Stimulated activated CD8-positive, alpha-beta memory T cell treated with anti-CD3 and anti-CD28 coated beads, Interleukin-4, amount 100 ng/mL, for 24 hours (primary cell): ENCODE data around the gene PRKCH.
A peak's percentile ranks its signal among the peaks of the same experiment; 100 is the strongest.

Experiments used
- DNase-seq: peaks from one replicate; pipeline ENCODE4 v3.0.0-alpha.2; 2020; ENCODE audit warnings: low read depth

The PRKCH gene

GRCh38 chr14:61553730-61554641 lies 232.6 kb downstream of the PRKCH start:
- DNase-seq: no peak

GRCh38 chr14:61555056-61555838 lies 233.9 kb downstream of the PRKCH start:
- no peak for DNase-seq

GRCh38 chr14:61556455-61556854 lies 235.1 kb downstream of the PRKCH start:
- DNase-seq: no peak

- no peak for DNase-seq
Observed at GRCh38 chr14:61557262-61557661, 235.9 kb downstream of the PRKCH start.

- DNase-seq: no peak
Observed at GRCh38 chr14:61557854-61558253, 236.5 kb downstream of the PRKCH start.

- DNase-seq: no peak
Observed at GRCh38 chr14:61558271-61558670, 236.9 kb downstream of the PRKCH start.

- no peak for DNase-seq
Observed at GRCh38 chr14:61559641-61560201, 238.3 kb downstream of the PRKCH start.

GRCh38 chr14:61560323-61560722 lies 238.9 kb downstream of the PRKCH start:
- DNase-seq: no peak

GRCh38 chr14:61561104-61561503 lies 239.7 kb downstream of the PRKCH start:
- DNase-seq: no peak

GRCh38 chr14:61561657-61562276 lies 240.4 kb downstream of the PRKCH start:
- DNase-seq: no peak

- DNase-seq: no peak
Observed at GRCh38 chr14:61562321-61563161, 241.2 kb downstream of the PRKCH start.

- no peak for DNase-seq
Observed at GRCh38 chr14:61563162-61563511, 241.8 kb downstream of the PRKCH start.

GRCh38 chr14:61563880-61564617 lies 242.7 kb downstream of the PRKCH start:
- DNase-seq: no peak

- no peak for DNase-seq
Observed at GRCh38 chr14:61564618-61565091, 243.3 kb downstream of the PRKCH start.

GRCh38 chr14:61565181-61565580 lies 243.8 kb downstream of the PRKCH start:
- DNase-seq: no peak

- DNase-seq: no peak
Observed at GRCh38 chr14:61565836-61566536, 244.6 kb downstream of the PRKCH start.

- no peak for DNase-seq
Observed at GRCh38 chr14:61566537-61567225, 245.3 kb downstream of the PRKCH start.

- DNase-seq: no peak
Observed at GRCh38 chr14:61567838-61568571, 246.6 kb downstream of the PRKCH start.

GRCh38 chr14:61568572-61569011 lies 247.2 kb downstream of the PRKCH start:
- DNase-seq: peak; percentile 21
